HEK293 (cell line): ENCODE data around the gene RHOU.

Experiments
- CTCF ChIA-PET: fragments of 350-600 bp; formaldehyde crosslinking; extraction: SDS; loops from one replicate; lab custom pipeline; 2021; ENCODE audit warnings: antibody characterized with exemption; lab: Yijun Ruan, JAX
- POLR2A ChIA-PET: fragments of 300-600 bp; formaldehyde crosslinking; extraction: SDS; loops from one replicate; lab custom pipeline; 2020; ENCODE audit warnings: antibody characterized with exemption, inconsistent platforms; lab: Yijun Ruan, JAX
- H3K27ac ChIP-seq: fragments of 200-500 bp; sonication (Bioruptor generic); 2 replicates; pipeline ENCODE4 v1.5.1; 2014; ENCODE audit warnings: low read depth, low read length, control low read depth, inconsistent platforms; ENCODE audit errors: extremely low read depth
- H3K36me3 ChIP-seq, 2 experiments: fragments of 200-500 bp in 1 of 2; sonication (Bioruptor generic) in 1 of 2; 1 replicate in 1 of 2; 2 replicates in 1 of 2; pipeline ENCODE4 v1.5.1; 2014 to 2017; ENCODE audit warnings: inconsistent platforms in 2 of 2, low read length in 2 of 2; ENCODE audit not compliant: control insufficient read depth in 2 of 2, insufficient read depth in 1 of 2
- H3K4me1 ChIP-seq: fragments of 200-500 bp; sonication (Bioruptor generic); 2 replicates; pipeline ENCODE4 v1.5.1; 2014; ENCODE audit warnings: mild to moderate bottlenecking, low read length, inconsistent platforms; ENCODE audit not compliant: control insufficient read depth, insufficient read depth
- H3K4me3 ChIP-seq: 2 replicates; pipeline ENCODE4 v1.5.1; 2011; ENCODE audit warnings: low read depth, mild to moderate bottlenecking, control low read depth, low read length, moderate library complexity
- H3K9me3 ChIP-seq: fragments of 200-500 bp; sonication (Bioruptor generic); 2 replicates; pipeline ENCODE4 v1.5.1; 2014; ENCODE audit warnings: low read depth, low read length, inconsistent platforms; ENCODE audit not compliant: control insufficient read depth, insufficient read depth
- ATF2 ChIP-seq: fragments of 450-650 bp; formaldehyde crosslinking; IDR thresholded peaks from 2 replicates; pipeline ENCODE4 v1.5.1; 2016; ENCODE audit warnings: missing biosample characterization, missing genetic modification characterization, low read depth
- EGR2 ChIP-seq: fragments of 450-650 bp; formaldehyde crosslinking; IDR thresholded peaks from 2 replicates; pipeline ENCODE4 v1.5.1; 2016; ENCODE audit warnings: low read depth, missing biosample characterization, missing genetic modification characterization
- ELK4 ChIP-seq: IDR thresholded peaks from 2 replicates; pipeline ENCODE4 v1.6.1; 2011; ENCODE audit warnings: mild to moderate bottlenecking, low read depth, low read length, borderline replicate concordance
- GLIS1 ChIP-seq: fragments of 450-650 bp; formaldehyde crosslinking; IDR thresholded peaks from 2 replicates; pipeline ENCODE4 v1.5.1; 2016; ENCODE audit warnings: missing biosample characterization, missing genetic modification characterization
- HIC1 ChIP-seq: fragments of 450-650 bp; formaldehyde crosslinking; IDR thresholded peaks from 2 replicates; pipeline ENCODE4 v1.5.1; 2016; ENCODE audit warnings: missing biosample characterization, missing genetic modification characterization
- IKZF3 ChIP-seq: fragments of 450-650 bp; IDR thresholded peaks from 2 replicates; pipeline ENCODE4 v1.5.0; 2018; ENCODE audit warnings: missing biosample characterization, mild to moderate bottlenecking, missing genetic modification characterization, moderate library complexity
- KLF16 ChIP-seq: fragments of 450-650 bp; formaldehyde crosslinking; IDR thresholded peaks from 2 replicates; pipeline ENCODE4 v1.5.1; 2017; ENCODE audit warnings: missing biosample characterization, missing genetic modification characterization
- PRDM6 ChIP-seq: fragments of 450-650 bp; formaldehyde crosslinking; IDR thresholded peaks from 2 replicates; pipeline ENCODE4 v1.5.1; 2017; ENCODE audit warnings: missing biosample characterization, missing genetic modification characterization
- REST ChIP-seq: fragments of 450-650 bp; formaldehyde crosslinking; IDR thresholded peaks from 2 replicates; pipeline ENCODE4 v1.5.1; 2016; ENCODE audit warnings: missing biosample characterization, missing genetic modification characterization
- TCF7L2 ChIP-seq: IDR thresholded peaks from 2 replicates; pipeline ENCODE4 v1.6.1; 2011; ENCODE audit warnings: low read depth, mild to moderate bottlenecking, inconsistent platforms, low read length, moderate library complexity, borderline replicate concordance
- ZBTB21 ChIP-seq: fragments of 450-650 bp; formaldehyde crosslinking; IDR thresholded peaks from 2 replicates; pipeline ENCODE4 v1.5.1; 2017; ENCODE audit warnings: missing biosample characterization, missing genetic modification characterization
- ZBTB48 ChIP-seq: fragments of 450-650 bp; formaldehyde crosslinking; IDR thresholded peaks from 2 replicates; pipeline ENCODE4 v1.5.1; 2016; ENCODE audit warnings: missing biosample characterization, missing genetic modification characterization
- ZFHX2 ChIP-seq: fragments of 450-650 bp; formaldehyde crosslinking; conservative IDR thresholded peaks from 2 replicates; pipeline ENCODE4 v1.5.1; 2016; ENCODE audit warnings: missing biosample characterization, missing genetic modification characterization
- ZFP37 ChIP-seq: fragments of 450-650 bp; formaldehyde crosslinking; IDR thresholded peaks from 2 replicates; pipeline ENCODE4 v1.5.1; 2016; ENCODE audit warnings: missing biosample characterization, missing genetic modification characterization
- ZNF223 ChIP-seq: fragments of 450-650 bp; formaldehyde crosslinking; IDR thresholded peaks from 2 replicates; pipeline ENCODE4 v1.5.1; 2016; ENCODE audit warnings: missing biosample characterization, missing genetic modification characterization
- ZNF23 ChIP-seq: fragments of 450-650 bp; formaldehyde crosslinking; IDR thresholded peaks from 2 replicates; pipeline ENCODE4 v1.5.1; 2016; ENCODE audit warnings: missing biosample characterization, missing genetic modification characterization, borderline replicate concordance
- ZNF266 ChIP-seq: fragments of 450-650 bp; formaldehyde crosslinking; IDR thresholded peaks from 2 replicates; pipeline ENCODE4 v1.5.1; 2016; ENCODE audit warnings: missing biosample characterization, missing genetic modification characterization, low read depth
- ZNF324 ChIP-seq: fragments of 450-650 bp; formaldehyde crosslinking; IDR thresholded peaks from 2 replicates; pipeline ENCODE4 v1.5.1; 2016; ENCODE audit warnings: missing biosample characterization, missing genetic modification characterization
- ZNF488 ChIP-seq: fragments of 450-650 bp; formaldehyde crosslinking; IDR thresholded peaks from 2 replicates; pipeline ENCODE4 v1.5.1; 2016; ENCODE audit warnings: missing biosample characterization, missing genetic modification characterization
- ZNF549 ChIP-seq: fragments of 450-650 bp; IDR thresholded peaks from 2 replicates; pipeline ENCODE4 v1.5.1; 2018; ENCODE audit warnings: missing biosample characterization, missing genetic modification characterization, mild to moderate bottlenecking, inconsistent platforms, moderate library complexity
- ZNF555 ChIP-seq: fragments of 450-650 bp; formaldehyde crosslinking; conservative IDR thresholded peaks from 2 replicates; pipeline ENCODE4 v1.5.1; 2017; ENCODE audit warnings: missing biosample characterization, mild to moderate bottlenecking, missing genetic modification characterization, inconsistent platforms
- ZNF629 ChIP-seq: fragments of 450-650 bp; formaldehyde crosslinking; IDR thresholded peaks from 2 replicates; pipeline ENCODE4 v1.5.1; 2017; ENCODE audit warnings: missing biosample characterization, missing genetic modification characterization
- ZNF692 ChIP-seq: fragments of 450-650 bp; formaldehyde crosslinking; IDR thresholded peaks from 2 replicates; pipeline ENCODE4 v1.5.1; 2016; ENCODE audit warnings: missing biosample characterization, missing genetic modification characterization
- ZNF76 ChIP-seq: fragments of 450-650 bp; formaldehyde crosslinking; IDR thresholded peaks from 2 replicates; pipeline ENCODE4; 2016; ENCODE audit warnings: low read depth, missing biosample characterization, missing genetic modification characterization, borderline replicate concordance

RHOU gene

GRCh38 chr1:228768355-228769000 lies 33.2 kb downstream of the RHOU start:
- peaks cover 31% of the 10 kb centered on the region for H3K4me1 ChIP-seq
- ChIA-PET CTCF (no interaction called here), POLR2A (no interaction called here)
- no peaks in the 10 kb centered on the region for H3K36me3 ChIP-seq
- H3K27ac ChIP-seq = no peak overlapping the region
- H3K9me3 ChIP-seq = no peaks in the 10 kb centered on the region
- H3K4me3 ChIP-seq = no peak overlapping the region
- TF ChIP-seq IKZF3 (peak; percentile 5; the same call in 1 of the 2 replicates), ZNF549 (tag by site-specific recombination) (no peak), KLF16 (tag by site-specific recombination) (0 out of 2 replicates have a peak, but pooled peaks have one; percentile 7), ZFHX2 (tag by site-specific recombination) (peak; percentile 82), PRDM6 (no peak), ZNF223 (no peak), ZNF266 (tag by site-specific recombination) (no peak), ZNF488 (no peak), REST (tag by site-specific recombination) (no peak), HIC1 (tag by site-specific recombination) (peak; percentile 27; the same call in 1 of the 2 replicates), TCF7L2 (no peak), GLIS1 (tag by site-specific recombination) (peak; percentile 63; the same call in 1 of the 2 replicates), ZNF324 (tag by site-specific recombination) (no peak), EGR2 (peak; percentile 31; the same call in 1 of the 2 replicates), ZNF629 (tag by site-specific recombination) (0 out of 2 replicates have a peak, but pooled peaks have one; percentile 20), ZBTB21 (tag by site-specific recombination) (no peak), ELK4 (no peak), ZFP37 (no peak), ZNF23 (no peak), ATF2 (no peak), ZBTB48 (0 out of 2 replicates have a peak, but pooled peaks have one; percentile 21), ZNF555 (tag by site-specific recombination) (no peak), ZNF692 (peak; percentile 15; the same call in 1 of the 2 replicates), ZNF76 (tag by site-specific recombination) (no peak)
